PC-9 (cell line): Measurements from ENCODE around the gene ID1. TPM values are rescaled to one million over a fixed set of nuclear protein-coding genes. Genes with fewer than 3 reads are reported as not detected.

Source experiments
- BruUV-seq: library from RNA; stranded (reverse); fragments of 400-500 nt; replicated peaks from 2 replicates; lab custom pipeline; 2021; lab: Mats Ljungman, UMichigan
- CTCF ChIA-PET: fragments of 300-600 bp; sonication (Branson Sonifier 250); formaldehyde crosslinking; loops from one replicate; lab custom pipeline; 2022; ENCODE audit warnings: antibody characterized with exemption; lab: Charles Lee
- POLR2A ChIA-PET: fragments of 300-600 bp; sonication (Branson Sonifier 250); formaldehyde crosslinking; loops from one replicate; lab custom pipeline; 2022; ENCODE audit warnings: antibody characterized with exemption; ENCODE audit not compliant: unreplicated experiment; lab: Charles Lee
- DNase-seq, 2 experiments: peaks; one replicate each; pipeline versions ENCODE4 v3.0.0 to v3.0.0-alpha.2; 2015 to 2022; ENCODE audit warnings: mixed read lengths in 1 of 2
- H2AFZ ChIP-seq: fragments of 200-600 bp; sonication (generic); 2 replicates; pipeline ENCODE4 v1.8.1; 2017; ENCODE audit warnings: antibody characterized with exemption
- H3F3A ChIP-seq: fragments of 200-600 bp; sonication (generic); 2 replicates; pipeline ENCODE4 v1.8.1; 2017; ENCODE audit warnings: antibody characterized with exemption, mild to moderate bottlenecking, low read depth; ENCODE audit not compliant: insufficient read depth
- H3K27ac ChIP-seq: fragments of 200-600 bp; sonication (generic); 2 replicates; pipeline ENCODE4 v1.6.1; 2016; ENCODE audit warnings: mixed run types
- H3K27me3 ChIP-seq: fragments of 200-600 bp; sonication (generic); 2 replicates; pipeline ENCODE4 v1.6.1; 2016; ENCODE audit warnings: low read depth, mixed run types; ENCODE audit not compliant: insufficient read depth
- H3K36me3 ChIP-seq: fragments of 200-600 bp; sonication (generic); 2 replicates; pipeline ENCODE4 v1.6.1; 2016; ENCODE audit warnings: low read depth, mixed run types
- H3K4me1 ChIP-seq: fragments of 200-600 bp; sonication (generic); replicated peaks from 2 replicates; pipeline ENCODE4 v1.6.1; 2016; ENCODE audit warnings: mixed run types; ENCODE audit not compliant: insufficient read depth
- H3K4me2 ChIP-seq: fragments of 200-600 bp; sonication (generic); 2 replicates; pipeline ENCODE4 v1.6.1; 2017; ENCODE audit warnings: mixed run types
- H3K4me3 ChIP-seq: fragments of 200-600 bp; sonication (generic); 2 replicates; pipeline ENCODE4 v1.6.1; 2016; ENCODE audit warnings: mixed run types
- H3K79me2 ChIP-seq: fragments of 200-600 bp; sonication (generic); 2 replicates; pipeline ENCODE4 v1.6.1; 2017; ENCODE audit warnings: low read depth, mixed run types
- H3K9me2 ChIP-seq: fragments of 200-600 bp; sonication (generic); 2 replicates; pipeline ENCODE4 v1.8.1; 2017; ENCODE audit warnings: mild to moderate bottlenecking; ENCODE audit not compliant: insufficient read depth
- H3K9me3 ChIP-seq: fragments of 200-600 bp; sonication (generic); 2 replicates; pipeline ENCODE4 v1.8.1; 2016; ENCODE audit warnings: low read depth; ENCODE audit not compliant: insufficient read depth
- H4K20me1 ChIP-seq: fragments of 200-600 bp; sonication (generic); 2 replicates; pipeline ENCODE4 v1.8.1; 2017; ENCODE audit not compliant: insufficient read depth
- EZH2 ChIP-seq: fragments of 200-600 bp; sonication (generic); IDR thresholded peaks from 2 replicates; pipeline ENCODE4 v1.8.0; 2017; ENCODE audit warnings: antibody characterized with exemption, low read depth
- intact Hi-C: fragments of 100-400 bp; cut with micrococcal nuclease; formaldehyde crosslinking; loops from one replicate; pipeline ENCODE4 v1.10.0; 2022; ENCODE audit not compliant: unreplicated experiment
- total RNA-seq: library from RNA; stranded (reverse); gene quantifications from 2 replicates; pipeline ENCODE4 v1.2.3, GENCODE V29; 2021
- TF ChIP-seq, protein P1 (sequence below): fragments of 200-600 bp; sonication (generic); conservative IDR thresholded peaks from 2 replicates; pipeline ENCODE4 v1.6.1; 2017; ENCODE audit warnings: mixed run types, antibody characterized with exemption, mild to moderate bottlenecking, moderate library complexity

ID1 gene
- total RNA-seq, 1 experiment from 2014 or later, result 74.4 TPM

- no peak for DNase-seq
- peaks cover 74% of the 10 kb centered on the region for H3K4me1 ChIP-seq
- peaks cover 72% of the 10 kb centered on the region for H3F3A ChIP-seq
- no peaks in the 10 kb centered on the region for H3K9me2 ChIP-seq
- H3K36me3 ChIP-seq, result peaks cover 23% of the 10 kb centered on the region
- H3K4me2 ChIP-seq, result peak overlapping the region; percentile 84
- H3K27ac ChIP-seq, result 0 out of 2 replicates have a peak overlapping the region, but pooled peaks have one; percentile 99
- TF ChIP-seq, protein P1, sequence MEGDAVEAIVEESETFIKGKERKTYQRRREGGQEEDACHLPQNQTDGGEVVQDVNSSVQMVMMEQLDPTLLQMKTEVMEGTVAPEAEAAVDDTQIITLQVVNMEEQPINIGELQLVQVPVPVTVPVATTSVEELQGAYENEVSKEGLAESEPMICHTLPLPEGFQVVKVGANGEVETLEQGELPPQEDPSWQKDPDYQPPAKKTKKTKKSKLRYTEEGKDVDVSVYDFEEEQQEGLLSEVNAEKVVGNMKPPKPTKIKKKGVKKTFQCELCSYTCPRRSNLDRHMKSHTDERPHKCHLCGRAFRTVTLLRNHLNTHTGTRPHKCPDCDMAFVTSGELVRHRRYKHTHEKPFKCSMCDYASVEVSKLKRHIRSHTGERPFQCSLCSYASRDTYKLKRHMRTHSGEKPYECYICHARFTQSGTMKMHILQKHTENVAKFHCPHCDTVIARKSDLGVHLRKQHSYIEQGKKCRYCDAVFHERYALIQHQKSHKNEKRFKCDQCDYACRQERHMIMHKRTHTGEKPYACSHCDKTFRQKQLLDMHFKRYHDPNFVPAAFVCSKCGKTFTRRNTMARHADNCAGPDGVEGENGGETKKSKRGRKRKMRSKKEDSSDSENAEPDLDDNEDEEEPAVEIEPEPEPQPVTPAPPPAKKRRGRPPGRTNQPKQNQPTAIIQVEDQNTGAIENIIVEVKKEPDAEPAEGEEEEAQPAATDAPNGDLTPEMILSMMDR, result no peak
- TF ChIP-seq EZH2, result no peak
- H3K4me3 ChIP-seq, result no peak overlapping the region
- ChIA-PET POLR2A (interaction anchor here (0.6 to 3.7 kb wide), 3 partner anchors 25 to 39 kb away, joined by 3 to 81 read pairs (median 16); partner anchors contain the start of gene ID1), CTCF (interaction anchor here (0.6 to 18.7 kb wide), 3 partner anchors 34 to 65 kb away, joined by 3 to 407 read pairs (median 13); no protein-coding TSS in a partner anchor)
- H3K79me2 ChIP-seq, result peaks cover 16% of the 10 kb centered on the region; the same call in 1 of the 2 replicates
- intact Hi-C loops, result loop anchor here (5.0 kb wide), 1 partner anchor 269 kb away; no protein-coding TSS in a partner anchor
- no peaks in the 10 kb centered on the region for H3K27me3 ChIP-seq
- no peak overlapping the region for H2AFZ ChIP-seq
- no peaks in the 10 kb centered on the region for H3K9me3 ChIP-seq
- no TSS peak for BruUV-seq
- H4K20me1 ChIP-seq, result no peaks in the 10 kb centered on the region
These were observed 36.3 kb upstream of the ID1 start for GRCh38 chr20:31568773-31569162.

DNA sequence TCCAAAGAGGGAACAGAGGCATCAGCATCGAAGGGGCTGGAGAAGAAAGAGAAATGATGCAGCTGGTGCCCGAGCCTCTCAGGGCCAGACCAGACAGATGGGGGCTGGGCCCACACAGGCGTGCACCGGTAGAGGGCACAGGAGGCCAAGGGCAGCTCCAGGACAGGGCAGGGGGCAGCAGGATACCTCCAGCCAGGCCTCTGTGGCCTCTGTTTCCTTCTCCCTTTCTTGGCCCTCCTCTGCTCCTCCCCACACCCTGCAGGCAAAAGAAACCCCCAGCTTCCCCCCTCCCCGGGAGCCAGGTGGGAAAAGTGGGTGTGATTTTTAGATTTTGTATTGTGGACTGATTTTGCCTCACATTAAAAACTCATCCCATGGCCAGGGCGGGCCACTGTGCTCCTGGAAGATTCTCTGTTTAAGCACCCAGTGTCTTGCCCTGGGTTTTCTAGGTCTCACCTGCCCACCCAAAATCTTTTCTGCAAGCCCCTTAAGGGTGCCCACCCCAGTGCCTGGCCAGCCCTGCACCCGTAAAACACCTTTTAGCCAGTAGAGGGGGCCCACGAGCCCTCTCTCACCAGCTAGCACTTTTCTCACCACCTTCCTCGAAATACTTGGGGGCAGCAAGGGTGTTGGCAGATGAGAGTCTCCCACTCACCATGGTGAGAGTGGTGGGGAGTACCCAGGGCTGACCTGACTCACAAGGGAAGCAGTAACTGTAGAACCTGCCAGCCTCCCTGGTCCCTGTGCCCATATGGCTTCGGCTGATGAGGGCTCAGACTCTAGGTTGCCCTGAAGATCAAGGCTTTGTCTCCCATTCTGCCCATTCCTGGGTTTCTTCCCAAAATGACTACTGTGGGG, 35.7 kb upstream of the ID1 start:
- DNase-seq, result peak; percentile 43 to 62
- peaks cover 10% of the 10 kb centered on the region; the same call in 1 of the 2 replicates for H3K79me2 ChIP-seq
- ChIA-PET CTCF (interaction anchor here (0.6 to 18.7 kb wide), 3 partner anchors 13 to 64 kb away, joined by 3 to 407 read pairs (median 3); no protein-coding TSS in a partner anchor), POLR2A (interaction anchor here (0.7 to 3.7 kb wide), 3 partner anchors 24 to 35 kb away, joined by 15 to 81 read pairs (median 16); partner anchors contain the start of gene ID1)
- no peak overlapping the region for H2AFZ ChIP-seq
- no peaks in the 10 kb centered on the region for H4K20me1 ChIP-seq
- intact Hi-C loops, result loop anchor here (5.0 kb wide), 1 partner anchor 268 kb away; no protein-coding TSS in a partner anchor
- no peaks in the 10 kb centered on the region for H3K9me2 ChIP-seq
- no peaks in the 10 kb centered on the region for H3K9me3 ChIP-seq
- peak overlapping the region; percentile 99 for H3K27ac ChIP-seq
- H3F3A ChIP-seq, result peaks cover 68% of the 10 kb centered on the region
- peaks cover 18% of the 10 kb centered on the region for H3K36me3 ChIP-seq
- no TSS peak for BruUV-seq
- H3K27me3 ChIP-seq, result no peaks in the 10 kb centered on the region
- TF ChIP-seq, protein P1, result peak; percentile 91
- TF ChIP-seq EZH2, result no peak
- no peak overlapping the region for H3K4me3 ChIP-seq
- H3K4me1 ChIP-seq, result peaks cover 74% of the 10 kb centered on the region
- H3K4me2 ChIP-seq, result no peak overlapping the region

DNA sequence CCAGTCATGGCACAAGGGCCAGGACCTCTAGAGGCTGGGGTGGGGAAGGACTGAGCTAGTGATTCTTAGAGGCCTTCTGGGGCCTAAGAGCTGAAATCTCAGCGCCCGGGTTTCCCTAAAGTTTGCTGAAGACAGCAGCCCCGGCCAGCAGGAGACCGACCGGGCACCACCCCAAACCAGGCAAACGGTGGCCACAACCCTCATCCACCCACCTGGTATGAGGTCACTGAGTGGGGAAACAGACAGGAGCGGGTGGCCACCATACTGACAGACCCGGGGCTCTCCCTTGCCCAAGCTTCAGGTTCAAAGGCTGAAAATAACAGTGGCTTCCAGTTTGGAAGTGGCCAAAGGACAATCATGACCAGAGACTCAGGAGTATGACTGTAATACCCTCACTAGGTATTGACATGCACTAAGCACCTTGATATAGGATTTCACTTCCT, 35.0 kb upstream of the ID1 start:
- no peak for DNase-seq
- Histone ChIP-seq H3K27me3 (no peaks in the 10 kb centered on the region), H3F3A (peaks cover 62% of the 10 kb centered on the region), H4K20me1 (no peaks in the 10 kb centered on the region), H3K4me1 (peaks cover 73% of the 10 kb centered on the region), H3K4me2 (no peak overlapping the region), H3K27ac (peak overlapping the region; percentile 45), H3K9me3 (no peaks in the 10 kb centered on the region), H3K79me2 (peaks cover 10% of the 10 kb centered on the region; the same call in 1 of the 2 replicates), H3K4me3 (no peak overlapping the region), H3K36me3 (peaks cover 15% of the 10 kb centered on the region; the same call in 1 of the 2 replicates), H2AFZ (no peak overlapping the region), H3K9me2 (no peaks in the 10 kb centered on the region)
- no TSS peak for BruUV-seq
- intact Hi-C loops, result no loop called here
- ChIA-PET CTCF (interaction anchor here (0.6 to 18.7 kb wide), 3 partner anchors 14 to 40 kb away, joined by 3 to 407 read pairs (median 4); no protein-coding TSS in a partner anchor), POLR2A (interaction anchor here (1.5 kb wide), 1 partner anchor 35 kb away, joined by 15 read pairs; the partner anchor contains the start of gene ID1)
- TF ChIP-seq, protein P1, result no peak
- no peak for TF ChIP-seq EZH2
